Loucy (cell line): ENCODE results near the gene TCP11L1.

Experiments used
- H2AFZ ChIP-seq: fragments of 200-600 bp; sonication (generic); 2 replicates; pipeline ENCODE4 v1.6.0; 2016; ENCODE audit warnings: antibody characterized with exemption, mild to moderate bottlenecking, low read length, moderate library complexity
- H3F3A ChIP-seq: fragments of 200-600 bp; 2 replicates; pipeline ENCODE4 v1.6.0; 2016; ENCODE audit warnings: antibody characterized with exemption, low read depth, mild to moderate bottlenecking
- H3K27me3 ChIP-seq: fragments of 200-600 bp; sonication (generic); 2 replicates; pipeline ENCODE4 v1.6.1; 2014; ENCODE audit warnings: low read length, mild to moderate bottlenecking; ENCODE audit not compliant: insufficient read depth, poor library complexity, severe bottlenecking
- H3K36me3 ChIP-seq: fragments of 200-600 bp; sonication (generic); 2 replicates; pipeline ENCODE4 v1.6.1; 2016; ENCODE audit warnings: low read length; ENCODE audit not compliant: insufficient read depth
- H3K4me1 ChIP-seq: fragments of 200-600 bp; sonication (generic); 2 replicates; pipeline ENCODE4 v1.5.1; 2014; ENCODE audit warnings: low read length, mild to moderate bottlenecking; ENCODE audit not compliant: insufficient read depth, poor library complexity, severe bottlenecking
- H3K4me2 ChIP-seq: fragments of 200-600 bp; sonication (generic); 2 replicates; pipeline ENCODE4 v1.6.0; 2014; ENCODE audit warnings: antibody characterized with exemption, low read length, low read depth, mild to moderate bottlenecking; ENCODE audit not compliant: poor library complexity, severe bottlenecking
- H3K4me3 ChIP-seq: fragments of 200-600 bp; sonication (generic); 2 replicates; pipeline ENCODE4 v1.5.1; 2014; ENCODE audit warnings: low read length, mild to moderate bottlenecking, mixed read lengths; ENCODE audit not compliant: poor library complexity, severe bottlenecking
- H3K79me2 ChIP-seq: fragments of 200-600 bp; sonication (generic); 2 replicates; pipeline ENCODE4 v1.6.1; 2014; ENCODE audit warnings: low read length; ENCODE audit not compliant: insufficient read depth
- H3K9ac ChIP-seq: fragments of 200-600 bp; sonication (generic); 2 replicates; pipeline ENCODE4 v1.6.0; 2014; ENCODE audit warnings: mild to moderate bottlenecking, low read depth, low read length, moderate library complexity; ENCODE audit not compliant: poor library complexity, severe bottlenecking
- H3K9me2 ChIP-seq: fragments of 200-600 bp; sonication (generic); replicated peaks from 2 replicates; pipeline ENCODE4 v1.6.1; 2016; ENCODE audit warnings: low read depth, low read length, mixed read lengths
- H3K9me3 ChIP-seq: fragments of 200-600 bp; sonication (generic); 2 replicates; pipeline ENCODE4 v1.6.1; 2014; ENCODE audit warnings: mild to moderate bottlenecking, antibody characterized with exemption, low read length, low read depth; ENCODE audit not compliant: insufficient read depth
- H4K20me1 ChIP-seq: fragments of 200-600 bp; sonication (generic); 2 replicates; pipeline ENCODE4 v1.6.0; 2014; ENCODE audit warnings: antibody characterized with exemption, low read length, mild to moderate bottlenecking; ENCODE audit not compliant: insufficient read depth, poor library complexity, severe bottlenecking
- CTCF ChIP-seq: fragments of 200-600 bp; sonication (generic); conservative IDR thresholded peaks from 2 replicates; pipeline ENCODE4 v1.5.1; 2014; ENCODE audit warnings: mild to moderate bottlenecking, antibody characterized with exemption, low read length
- EZH2phosphoT487 ChIP-seq: fragments of 200-600 bp; IDR thresholded peaks from 2 replicates; pipeline ENCODE4 v1.6.1; 2018; ENCODE audit warnings: antibody characterized with exemption, mild to moderate bottlenecking, moderate library complexity, borderline replicate concordance

Gene TCP11L1

GRCh38 chr11:33055375-33055774 is 16.0 kb downstream of the TCP11L1 start:
- H3K27me3 ChIP-seq = no peaks in the 10 kb centered on the region
- no peak overlapping the region for H3K9ac ChIP-seq
- no peak overlapping the region for H2AFZ ChIP-seq
- H3K4me2 ChIP-seq = no peak overlapping the region
- H3K79me2 ChIP-seq = no peaks in the 10 kb centered on the region
- no peak for TF ChIP-seq EZH2phosphoT487
- TF ChIP-seq CTCF = no peak
- no peaks in the 10 kb centered on the region for H4K20me1 ChIP-seq
- no peaks in the 10 kb centered on the region for H3F3A ChIP-seq
- no peaks in the 10 kb centered on the region for H3K9me3 ChIP-seq
- peaks cover 47% of the 10 kb centered on the region; the same call in 1 of the 2 replicates for H3K36me3 ChIP-seq
- H3K4me3 ChIP-seq = no peak overlapping the region
- no peaks in the 10 kb centered on the region for H3K4me1 ChIP-seq
- H3K9me2 ChIP-seq = no peaks in the 10 kb centered on the region

- no peak overlapping the region for H3K4me2 ChIP-seq
These were observed 17.9 kb downstream of the TCP11L1 start for GRCh38 chr11:33057284-33057683.

GRCh38 chr11:33059331-33060007 is 20.1 kb downstream of the TCP11L1 start:
- Histone ChIP-seq H4K20me1 (no peaks in the 10 kb centered on the region), H3K9me3 (no peaks in the 10 kb centered on the region), H3K36me3 (peaks cover 61% of the 10 kb centered on the region; the same call in 1 of the 2 replicates), H3K27me3 (no peaks in the 10 kb centered on the region), H3F3A (no peaks in the 10 kb centered on the region), H3K4me3 (no peak overlapping the region), H3K4me2 (no peak overlapping the region), H3K79me2 (no peaks in the 10 kb centered on the region), H3K9me2 (no peaks in the 10 kb centered on the region), H3K9ac (no peak overlapping the region), H2AFZ (no peak overlapping the region), H3K4me1 (no peaks in the 10 kb centered on the region)
- TF ChIP-seq EZH2phosphoT487 (no peak), CTCF (no peak)

More at GRCh38 chr11:33057284-33057683, 17.9 kb downstream of the TCP11L1 start:
- Histone ChIP-seq H3K79me2 (no peaks in the 10 kb centered on the region), H3F3A (no peaks in the 10 kb centered on the region), H3K4me3 (no peak overlapping the region), H3K9ac (no peak overlapping the region), H4K20me1 (no peaks in the 10 kb centered on the region), H3K9me3 (no peaks in the 10 kb centered on the region), H3K4me1 (no peaks in the 10 kb centered on the region), H3K9me2 (no peaks in the 10 kb centered on the region), H3K27me3 (no peaks in the 10 kb centered on the region), H3K36me3 (peaks cover 54% of the 10 kb centered on the region; the same call in 1 of the 2 replicates), H2AFZ (no peak overlapping the region)
- TF ChIP-seq CTCF (no peak), EZH2phosphoT487 (no peak)
